Endometrial microvascular endothelial cells (primary cell): ENCODE results near the gene WNT7B. TPM values are rescaled to one million over a fixed set of nuclear protein-coding genes. Genes with fewer than 3 reads are reported as not detected.

Source experiments
- in situ Hi-C: cut with HindIII; loops from 2 replicates; pipeline ENCODE4 v1.10.0; 2017; ENCODE audit warnings: low sequenced_read_pairs, low pct_unique_long_range_greater_than_20kb; ENCODE audit errors: inconsistent ontology term
- total RNA-seq: library from RNA; depleted of rRNA; stranded (reverse); fragments of >200 nt; gene quantifications from one replicate; pipeline ENCODE4 v1.2.3, GENCODE V29; 2015; ENCODE audit errors: inconsistent ontology term

The WNT7B gene
- total RNA-seq, 1 donor from 2014 or later: 0.19 TPM

DNA sequence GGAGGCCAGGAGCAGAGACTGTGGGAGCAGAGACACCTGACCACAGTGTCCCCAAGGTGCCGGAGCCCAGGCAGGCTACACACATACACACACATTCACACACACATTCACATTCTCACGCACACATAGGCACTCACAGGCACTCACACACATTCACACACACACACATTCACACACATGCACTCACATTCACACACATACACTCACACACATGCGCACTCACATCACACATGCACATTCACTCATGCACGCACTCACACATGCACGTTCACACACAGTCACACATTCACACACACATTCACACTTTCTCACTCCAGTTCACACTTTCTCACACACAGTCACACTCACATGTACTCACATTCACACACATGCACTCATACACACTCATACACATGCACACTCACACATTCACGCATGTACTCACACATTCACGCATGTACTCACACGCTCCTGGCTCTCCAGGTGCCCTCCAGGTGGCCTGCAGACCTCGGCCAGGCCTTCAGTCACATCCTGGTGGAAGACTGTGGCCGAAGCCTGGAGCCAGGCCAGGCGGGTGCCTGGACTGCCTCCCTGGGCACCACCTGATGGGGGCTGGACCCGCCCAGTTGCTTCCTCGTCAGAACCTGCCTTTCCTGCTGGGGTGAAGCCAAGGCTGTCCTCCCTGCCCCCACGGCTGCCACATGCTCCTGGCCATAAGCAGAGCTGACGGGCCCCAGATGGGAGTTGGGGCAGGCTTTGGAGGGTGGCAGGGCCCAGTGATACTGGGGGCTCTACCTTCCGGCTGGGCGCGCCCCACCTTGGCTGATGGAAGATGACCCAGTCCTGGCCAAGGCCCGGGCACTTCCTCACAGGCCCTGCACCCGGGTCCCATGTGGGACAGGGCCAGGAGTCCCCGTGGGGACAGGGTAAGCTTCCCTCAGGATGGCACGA is 89.5 kb downstream of the WNT7B start:
- in situ Hi-C loops: no loop called here

DNA sequence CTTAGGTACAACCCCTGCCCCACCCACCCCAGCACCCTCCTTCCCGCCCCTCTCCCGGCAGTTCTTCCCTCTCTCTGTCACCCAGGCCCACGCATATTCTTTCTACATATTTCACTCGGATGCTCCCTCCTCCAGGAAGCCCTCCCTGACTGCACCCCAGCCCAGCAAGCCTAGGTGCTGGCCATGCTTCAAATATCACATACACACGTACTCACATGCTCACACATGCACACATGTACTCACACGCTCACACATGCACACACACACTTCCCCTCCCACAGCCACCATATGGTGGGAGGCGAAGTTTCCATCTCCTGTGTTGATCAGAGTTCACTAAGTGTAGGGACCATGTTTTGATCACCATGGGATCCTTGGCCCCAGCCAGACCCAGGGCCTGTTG is 90.4 kb downstream of the WNT7B start:
- in situ Hi-C loops: no loop called here

DNA sequence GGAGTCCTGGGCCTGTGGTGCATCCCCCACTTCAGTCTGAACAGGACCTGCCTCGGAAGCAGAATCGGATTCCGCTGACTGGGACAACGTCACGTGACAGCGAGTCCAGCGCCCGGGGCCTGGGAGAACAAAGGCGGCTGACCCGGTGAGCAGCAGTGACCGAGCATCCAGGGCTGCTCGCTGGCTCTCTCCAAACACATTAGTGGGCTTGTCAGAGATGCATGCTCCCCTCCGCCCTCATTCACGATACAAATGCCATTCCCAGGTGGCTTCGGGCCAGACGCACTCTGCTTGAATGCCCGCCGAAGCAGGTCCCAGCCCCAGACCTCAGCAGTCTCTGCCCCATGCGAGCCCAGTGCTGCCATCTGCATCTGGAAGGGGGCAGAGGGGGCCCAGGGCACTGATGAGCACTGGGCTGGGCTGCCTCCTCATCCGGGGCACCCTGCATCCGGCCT is 91.0 kb downstream of the WNT7B start:
- in situ Hi-C loops: no loop called here

DNA sequence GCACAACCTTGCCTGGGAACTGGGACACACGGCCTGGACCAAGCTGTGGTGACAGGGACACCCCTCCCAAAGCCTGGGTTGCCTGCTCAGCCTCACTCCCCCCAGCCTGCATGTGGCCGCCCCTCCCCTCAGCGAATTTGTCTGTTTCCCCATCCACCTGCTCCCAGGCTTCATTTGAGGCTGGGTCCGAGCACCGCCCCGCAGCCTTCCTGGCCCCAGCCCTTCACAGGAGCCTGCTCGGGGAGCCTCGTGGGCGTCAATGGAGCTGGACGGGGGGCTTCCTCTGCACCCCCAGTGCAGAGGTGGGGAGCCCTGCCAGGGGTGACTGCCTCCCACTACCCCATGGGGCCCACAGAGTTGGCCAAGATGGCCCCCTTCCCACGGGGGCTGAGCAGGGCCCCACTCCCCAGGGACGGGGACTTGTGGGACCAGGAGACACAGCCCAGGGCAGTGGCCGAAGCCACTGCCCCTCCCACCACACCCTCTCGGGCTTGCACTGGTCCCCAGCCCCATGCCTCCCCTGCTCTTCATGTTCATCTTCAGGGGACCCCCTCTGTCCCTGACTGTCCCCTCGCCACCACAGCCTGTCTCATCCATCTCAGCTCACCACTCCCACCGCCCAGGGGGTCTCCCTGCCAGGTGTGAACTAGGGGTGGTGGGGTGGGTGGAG is 91.7 kb downstream of the WNT7B start:
- in situ Hi-C loops: no loop called here

DNA sequence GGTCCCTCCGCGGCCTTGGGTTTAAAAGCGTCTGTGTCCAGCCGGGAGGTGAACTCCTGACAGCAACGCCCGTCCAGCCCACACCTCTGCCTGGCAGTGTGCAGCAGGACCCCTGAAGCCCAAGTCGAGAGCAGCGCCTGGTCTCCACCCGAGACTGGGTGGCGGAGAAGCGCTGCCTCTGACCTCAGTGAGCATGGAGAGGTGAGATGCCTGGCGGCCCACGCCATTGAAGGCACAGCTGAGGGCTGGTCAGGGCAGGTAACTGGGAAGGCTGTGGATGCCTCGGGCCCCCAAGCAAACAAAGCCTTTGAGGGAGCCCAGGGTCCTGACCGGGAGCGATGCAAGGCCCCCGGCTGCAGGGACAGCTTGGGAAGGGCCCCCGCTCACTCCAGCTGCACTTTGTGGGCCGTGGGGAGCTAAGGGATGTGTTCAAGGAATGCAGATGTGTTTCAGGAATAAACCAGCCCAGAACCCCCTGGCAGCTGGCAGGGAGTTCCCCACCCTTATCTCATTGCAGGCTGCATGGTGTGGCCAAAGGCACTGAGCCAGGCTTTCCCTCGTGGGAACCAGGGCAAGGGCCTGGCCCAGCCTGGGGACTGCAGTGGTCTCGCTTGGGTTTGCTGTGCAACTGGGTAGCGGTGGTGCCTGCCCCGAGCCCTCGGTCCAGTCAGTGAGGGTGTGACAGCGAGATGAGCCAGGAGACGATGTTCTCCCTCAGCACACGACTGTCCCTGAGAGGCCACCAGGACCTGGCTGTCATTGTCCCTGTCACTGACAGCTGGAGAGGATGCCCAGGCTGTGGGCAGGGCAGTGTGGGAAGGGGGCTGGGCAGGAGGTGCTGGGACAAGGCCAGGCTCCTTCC is 92.5 kb downstream of the WNT7B start:
- in situ Hi-C loops: no loop called here

DNA sequence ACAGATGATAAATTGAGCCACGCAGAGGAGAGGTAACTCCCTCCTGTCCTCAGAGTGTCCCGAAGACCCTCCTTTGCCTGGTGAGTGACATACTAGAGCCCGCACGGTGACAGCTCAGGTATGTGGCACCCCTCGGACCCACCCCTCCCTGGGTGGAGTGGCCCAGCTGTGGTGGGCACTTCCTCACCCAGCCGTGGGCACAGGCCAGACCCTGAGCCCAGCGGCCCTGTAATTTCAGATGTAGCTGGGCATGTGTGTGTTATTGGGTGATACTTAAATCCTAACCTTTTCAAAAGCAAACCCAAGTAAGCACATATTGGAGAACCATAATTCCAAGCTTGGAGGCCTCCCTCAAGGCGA is 93.2 kb downstream of the WNT7B start:
- in situ Hi-C loops: no loop called here

DNA sequence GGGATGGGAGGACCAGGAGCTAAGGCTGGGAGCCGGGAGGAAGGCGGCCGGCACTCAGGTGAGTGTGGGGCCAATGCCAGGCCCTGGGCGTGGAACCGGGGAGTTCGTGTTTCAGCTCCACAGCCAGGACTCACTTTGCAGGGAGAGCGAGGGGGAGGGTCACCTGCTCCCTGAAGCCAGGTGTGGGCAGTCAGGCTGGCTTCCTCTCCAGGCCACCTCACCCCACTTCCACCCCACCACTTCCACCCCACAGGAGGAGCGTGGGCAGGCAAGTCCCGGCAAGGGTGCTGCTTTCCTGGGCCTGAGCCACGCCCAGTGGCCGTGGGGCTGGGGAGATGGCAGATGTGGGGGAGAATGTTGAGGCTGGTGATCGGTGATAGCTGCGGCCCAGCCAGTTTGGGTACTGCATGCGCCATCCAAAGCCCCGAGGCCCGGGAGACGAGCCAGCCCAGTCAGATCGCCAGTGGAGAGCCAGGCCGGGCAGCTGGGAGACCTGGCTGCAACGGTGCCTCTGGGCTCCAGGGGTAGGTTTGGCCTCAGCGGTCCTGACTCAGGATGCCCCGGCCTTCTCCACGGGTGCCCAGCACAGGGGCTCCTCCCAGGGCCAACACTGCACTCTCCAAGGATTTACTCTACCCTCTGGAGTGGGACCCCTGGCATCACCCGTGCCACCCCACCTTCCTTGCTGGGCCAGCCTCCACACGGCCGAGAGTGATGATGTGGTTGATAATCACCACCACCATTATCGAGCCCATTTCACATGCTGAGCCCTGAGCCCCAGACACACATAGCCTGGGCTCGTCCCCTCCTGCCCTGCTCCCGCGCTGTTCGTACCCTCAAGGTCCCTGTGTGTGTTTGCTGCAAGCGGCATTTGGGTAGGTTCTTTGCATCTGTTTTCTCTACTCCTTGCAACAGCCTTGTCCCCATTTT is 93.8 kb downstream of the WNT7B start:
- in situ Hi-C loops: no loop called here

DNA sequence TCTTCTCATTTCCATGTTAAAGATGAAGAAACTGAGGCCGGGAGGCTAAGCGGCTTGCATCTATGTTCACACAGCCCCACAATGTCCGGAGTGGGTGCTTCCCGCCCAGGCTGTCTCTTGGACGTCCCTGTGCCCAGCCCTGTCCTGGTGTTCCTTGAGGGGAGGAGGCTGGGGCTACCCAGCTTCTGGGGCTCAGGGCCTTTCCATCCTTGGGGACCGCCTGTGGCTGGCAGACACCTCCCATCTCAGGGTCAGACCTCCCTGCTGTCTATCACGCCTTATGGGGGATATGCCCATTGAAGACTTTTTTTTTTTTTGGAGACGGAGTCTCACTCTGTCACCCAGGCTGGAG is 95.5 kb downstream of the WNT7B start:
- in situ Hi-C loops: no loop called here

DNA sequence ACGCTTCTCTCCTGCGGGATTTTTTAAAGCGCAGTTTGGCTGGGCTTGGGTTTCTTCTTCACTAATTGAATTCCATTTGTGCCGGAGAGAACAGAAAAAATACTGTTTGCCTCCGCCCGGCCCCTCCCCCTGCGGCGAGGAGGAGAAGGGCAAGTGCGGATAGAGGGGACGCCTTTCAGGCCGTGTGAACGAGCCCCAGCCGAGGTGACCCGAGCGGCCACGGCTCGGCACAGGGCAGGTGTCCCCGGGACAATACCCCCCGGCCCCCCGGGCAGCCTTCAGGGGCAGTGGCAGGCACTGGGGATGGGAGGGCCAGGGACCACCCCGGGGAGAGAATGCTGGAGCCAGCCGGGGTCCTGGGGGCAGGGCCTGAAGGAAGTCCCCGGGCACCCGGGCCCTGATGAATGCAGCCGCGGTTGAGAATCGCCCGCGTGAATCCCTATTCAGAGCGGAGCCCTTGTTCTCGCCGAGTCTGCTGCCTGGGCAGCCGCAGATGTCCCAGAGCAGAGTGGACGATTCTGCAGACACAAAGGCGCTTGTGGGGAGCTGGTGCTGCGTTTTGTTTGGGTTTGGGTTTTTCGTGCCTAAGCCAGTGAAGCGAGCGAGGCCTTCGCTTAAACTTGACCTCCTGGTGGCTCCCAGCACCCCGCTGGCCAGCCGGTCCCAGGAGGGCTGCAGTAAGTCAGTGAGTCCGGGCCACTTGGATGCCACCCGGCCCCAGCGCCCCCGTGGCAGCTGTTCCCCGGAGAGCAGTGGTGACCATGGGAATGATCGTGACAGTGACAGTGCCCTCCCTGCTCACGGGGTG is 96.0 kb downstream of the WNT7B start:
- in situ Hi-C loops: no loop called here

DNA sequence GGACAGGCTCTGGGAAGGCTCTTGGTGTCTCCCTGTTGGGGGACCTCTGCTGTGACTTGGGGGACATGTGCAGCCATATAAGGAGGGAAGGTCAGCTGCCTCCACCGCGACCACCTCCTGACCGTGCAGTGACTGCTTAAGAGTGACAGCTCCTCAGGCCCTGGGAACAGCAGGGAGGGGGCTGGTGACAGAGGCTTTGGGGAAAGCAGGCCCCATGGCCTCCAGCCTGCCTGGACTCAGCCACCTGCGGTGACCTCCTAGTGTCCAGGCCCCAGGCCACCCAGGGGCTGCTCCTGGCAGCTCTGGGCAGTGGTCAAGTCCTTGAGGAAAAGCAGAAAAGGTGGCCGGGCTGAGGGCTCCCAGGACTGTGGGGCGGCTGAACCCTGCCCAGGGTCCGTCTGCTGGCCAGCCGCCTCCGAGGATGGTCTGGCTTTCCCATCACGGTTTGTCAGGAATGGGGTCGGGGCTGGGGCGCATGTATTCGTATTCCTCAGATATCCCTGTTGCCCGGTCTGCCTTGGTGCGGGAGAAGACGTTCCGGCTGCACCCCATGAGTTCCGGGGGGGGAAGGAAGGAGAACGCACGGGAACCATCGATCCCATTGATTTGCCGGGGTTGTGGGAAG is 96.8 kb downstream of the WNT7B start:
- in situ Hi-C loops: no loop called here

DNA sequence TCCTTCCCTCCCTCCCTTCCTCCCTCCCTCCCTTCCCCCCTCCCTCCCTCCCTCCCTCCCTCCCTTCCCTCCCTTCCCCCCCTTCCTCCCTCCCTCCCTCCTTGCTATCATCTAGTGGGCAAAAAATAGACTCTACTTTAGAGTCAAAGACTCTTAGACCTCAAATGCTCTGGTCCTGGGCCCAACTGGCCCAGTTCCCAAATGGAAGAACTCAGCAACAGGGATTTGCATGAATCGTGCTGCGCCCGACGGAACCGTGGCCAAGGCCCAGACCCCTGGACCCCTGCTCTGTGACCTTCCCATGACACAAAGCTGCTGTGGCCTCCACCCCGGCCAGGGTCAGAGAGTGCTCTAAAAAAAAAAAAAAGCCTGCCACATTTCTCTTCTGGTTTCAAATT is 97.4 kb downstream of the WNT7B start:
- in situ Hi-C loops: no loop called here

DNA sequence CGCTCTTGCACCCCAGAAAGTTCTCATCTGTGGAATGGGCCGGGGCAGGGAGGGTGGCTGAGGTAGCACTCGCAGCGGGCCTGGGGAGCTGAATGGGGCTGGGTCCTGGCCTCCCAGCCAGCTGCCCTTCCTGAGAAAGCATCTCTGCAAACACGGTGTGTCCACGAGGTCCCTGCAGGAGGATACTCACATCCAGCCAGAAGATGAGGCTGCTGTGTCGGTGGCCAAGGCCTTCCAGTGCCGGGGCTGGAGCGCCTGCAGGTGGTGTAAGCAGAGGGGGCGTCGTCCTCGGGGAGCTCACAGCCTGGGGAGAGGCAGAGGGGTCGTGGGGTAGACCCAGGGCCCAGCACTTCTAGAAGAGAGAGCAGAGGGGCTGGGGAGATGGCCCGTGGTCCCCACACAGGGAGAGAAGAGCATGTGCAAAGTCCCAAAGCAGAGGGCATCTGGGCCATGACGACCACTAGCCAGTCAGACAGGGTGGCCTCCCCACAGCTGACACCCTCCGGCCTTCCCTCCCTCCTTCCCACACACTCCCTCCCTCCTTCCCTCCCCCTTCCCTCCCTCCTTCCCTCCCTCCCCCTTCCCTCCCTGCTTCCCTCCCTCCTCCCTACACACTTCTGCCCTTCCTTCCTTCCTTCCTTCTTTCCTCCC is 97.9 kb downstream of the WNT7B start:
- in situ Hi-C loops: no loop called here

DNA sequence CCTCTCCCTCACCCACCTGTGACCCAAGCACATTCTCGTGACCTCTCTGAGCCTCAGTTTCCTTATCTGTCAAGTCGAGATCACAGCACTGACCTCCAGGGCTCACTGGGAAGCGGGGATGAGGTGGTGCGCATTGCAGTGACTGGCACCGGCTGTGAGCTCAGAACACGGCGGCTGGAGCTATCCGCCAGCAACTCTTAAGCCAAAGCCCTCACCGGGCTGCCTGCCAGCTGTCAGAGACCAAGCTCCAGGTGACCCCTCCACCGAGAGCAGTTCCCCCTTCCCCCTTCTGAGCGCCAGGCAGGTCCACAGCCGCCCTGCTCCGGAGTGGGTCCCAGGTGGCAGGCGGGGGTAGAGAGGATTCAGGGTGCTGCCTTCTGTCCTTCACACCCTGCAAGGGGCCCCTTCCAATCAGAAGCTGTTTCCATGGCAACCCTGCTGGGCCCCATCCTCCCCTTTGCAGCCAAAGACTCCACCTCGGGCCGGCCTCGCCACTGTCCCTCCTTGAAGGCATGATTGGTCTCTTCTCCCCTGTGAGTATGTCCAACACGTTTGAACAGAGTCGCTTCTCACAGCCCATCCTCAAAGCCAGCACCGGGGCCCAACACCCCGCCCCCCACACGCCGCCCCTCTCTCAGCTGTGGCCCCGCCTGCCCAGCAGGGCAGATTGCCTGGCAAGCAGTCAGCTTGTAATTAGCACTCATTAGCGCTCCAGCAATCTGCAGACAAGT is 98.7 kb downstream of the WNT7B start:
- in situ Hi-C loops: no loop called here

DNA sequence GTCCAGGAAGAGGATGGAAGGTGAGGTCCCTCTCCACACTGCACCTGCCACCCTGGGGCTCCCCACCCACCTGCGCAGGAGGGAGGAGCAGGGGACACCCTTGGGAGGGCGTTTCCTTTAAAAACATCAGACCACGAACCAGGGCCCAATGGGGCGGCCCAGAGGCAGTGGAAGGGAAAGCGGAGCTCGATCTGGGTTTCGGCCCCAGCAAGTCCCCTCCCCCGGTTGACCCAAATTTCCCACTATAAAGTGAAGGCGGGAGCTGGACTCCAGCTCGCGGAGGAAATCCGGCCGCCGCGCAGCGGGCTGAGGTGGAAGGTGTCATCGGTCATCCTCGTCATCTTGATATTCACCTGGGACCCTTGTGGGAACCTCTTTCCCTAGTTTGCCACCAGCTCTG is 99.3 kb downstream of the WNT7B start:
- in situ Hi-C loops: no loop called here

DNA sequence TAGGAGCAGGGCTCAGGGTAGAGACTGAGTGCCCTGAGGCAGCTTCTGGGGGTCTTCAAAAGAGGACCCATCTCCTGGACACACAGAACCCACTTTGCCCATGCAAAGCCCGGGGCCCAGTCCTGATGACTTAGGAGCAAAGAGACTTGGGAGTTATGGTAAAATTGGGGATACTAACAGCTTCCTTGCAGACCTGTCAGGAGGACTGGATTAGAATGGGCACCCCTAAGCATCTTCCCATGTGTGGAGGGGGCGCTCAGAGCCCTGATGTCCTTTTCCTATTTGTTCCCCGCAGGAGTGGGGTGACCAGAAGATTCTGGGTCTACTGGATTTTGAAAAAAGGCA is 100.0 kb downstream of the WNT7B start:
- in situ Hi-C loops: no loop called here
